GM21526 (cell line): Measurements from ENCODE around the gene TMOD1.
"Not testable (repeated sequence)": the region's sequence is repeated elsewhere in the genome, so short reads cannot be mapped to it uniquely, and the experiment has no call there.

Experiments
- ATAC-seq: cut with Tn5 transposase; IDR thresholded peaks from one replicate; pipeline ENCODE4 v1.9.1; 2021; ENCODE audit warnings: moderate library complexity; ENCODE audit not compliant: unreplicated experiment, low FRiP score

TMOD1 gene

GRCh38 chr9:97497558-97498375 is 3.7 kb upstream of the TMOD1 start:
- not testable (repeated sequence) for ATAC-seq

- not testable (repeated sequence) for ATAC-seq
These were observed 2.6 kb upstream of the TMOD1 start for GRCh38 chr9:97498846-97499245.

GRCh38 chr9:97500263-97500662 is 1.2 kb upstream of the TMOD1 start:
- no peak for ATAC-seq

GRCh38 chr9:97500765-97501176 is 695 bp upstream of the TMOD1 start:
- ATAC-seq, result no peak

- peak; percentile 27 for ATAC-seq
These were observed 431 bp downstream of the TMOD1 start for GRCh38 chr9:97501972-97502221.

- ATAC-seq, result no peak
These were observed 937 bp downstream of the TMOD1 start for GRCh38 chr9:97502222-97502983.

GRCh38 chr9:97502984-97503861 is 1.8 kb downstream of the TMOD1 start:
- no peak for ATAC-seq

- no peak for ATAC-seq
These were observed 2.4 kb downstream of the TMOD1 start for GRCh38 chr9:97503862-97504210.

- ATAC-seq, result no peak
These were observed 3.1 kb downstream of the TMOD1 start for GRCh38 chr9:97504381-97505216.

- no peak for ATAC-seq
These were observed 4.4 kb downstream of the TMOD1 start for GRCh38 chr9:97505845-97506244.

- no peak for ATAC-seq
These were observed 4.8 kb downstream of the TMOD1 start for GRCh38 chr9:97506306-97506705.

GRCh38 chr9:97506787-97507186 is 5.3 kb downstream of the TMOD1 start:
- no peak for ATAC-seq

- ATAC-seq, result no peak
These were observed 6.0 kb downstream of the TMOD1 start for GRCh38 chr9:97507428-97507984.

GRCh38 chr9:97508852-97509251 is 7.4 kb downstream of the TMOD1 start:
- ATAC-seq, result no peak

- ATAC-seq, result peak; percentile 66
These were observed 9.6 kb downstream of the TMOD1 start for GRCh38 chr9:97510797-97511654.

- ATAC-seq, result no peak
These were observed 10.4 kb downstream of the TMOD1 start for GRCh38 chr9:97511655-97512427.

- ATAC-seq, result no peak
These were observed 11.6 kb downstream of the TMOD1 start for GRCh38 chr9:97512966-97513560.

GRCh38 chr9:97514531-97514930 is 13.1 kb downstream of the TMOD1 start:
- no peak for ATAC-seq
